ENCODE data around the gene FGB. TPM values are rescaled to one million over a fixed set of nuclear protein-coding genes. Genes with fewer than 3 reads are reported as not detected.
A peak's percentile ranks its signal among the peaks of the same experiment; 100 is the strongest.

The FGB gene
- total and polyA plus RNA-seq, 2 of the 13 experiments (the other 11 are each of a cell fraction or from before 2014, with no cell fraction given), result 226 to 784 TPM

DNA sequence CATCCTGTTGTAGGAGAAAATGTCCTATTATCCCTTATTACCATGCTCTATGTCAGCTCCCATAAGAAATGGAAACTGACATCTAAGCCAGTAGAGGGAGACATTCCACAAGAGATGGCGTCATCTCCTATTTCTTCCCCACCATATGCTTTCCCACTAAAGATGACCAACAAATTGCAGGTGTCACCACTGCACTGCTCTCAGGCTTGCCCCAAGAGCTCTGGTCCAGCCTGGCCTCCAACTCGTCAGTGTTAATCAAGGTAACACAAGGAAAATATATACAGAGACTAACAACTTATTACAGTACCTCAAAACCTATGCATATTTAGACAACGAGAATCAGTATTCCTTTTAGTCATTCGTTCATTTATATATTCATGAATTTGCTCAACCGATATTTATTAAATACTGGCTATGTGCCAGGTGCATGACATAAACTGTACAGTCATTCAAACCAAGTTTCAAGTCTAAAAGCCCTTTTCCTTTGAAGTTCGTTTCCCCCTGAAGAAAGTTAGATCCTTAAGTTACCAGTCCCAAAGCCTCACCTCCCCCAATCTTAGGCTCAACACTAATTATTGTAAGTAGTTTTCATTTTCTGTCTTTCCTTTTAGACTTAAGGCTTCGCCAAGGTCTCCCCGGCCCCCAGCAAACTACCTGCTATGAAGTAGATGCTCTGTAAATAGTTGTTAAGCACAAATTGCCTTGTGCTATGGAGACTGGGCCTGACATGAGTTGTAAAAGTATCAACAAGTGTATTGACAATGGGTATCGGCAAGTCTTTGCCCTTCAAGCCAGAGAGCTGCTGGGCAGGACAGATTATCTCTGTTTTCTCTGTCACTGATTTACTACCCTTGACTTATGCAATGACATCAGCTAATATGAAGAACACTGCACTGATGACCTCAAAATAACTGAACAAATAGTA, 3.1 kb upstream of the FGB start (continued):
- peak; percentile 70 for TF ChIP-seq ATF7 (IDR thresholded peaks at IDR 0.05)
- no peak for TF ChIP-seq ATF7 (CRISPR knock-in tag; IDR thresholded peaks at IDR 0.05)
- TF ChIP-seq TCF12 (IDR thresholded peaks at IDR 0.05), result no peak
- peak; percentile 72; the same call in 1 of the 2 replicates for TF ChIP-seq TCF12 (CRISPR knock-in tag; IDR thresholded peaks at IDR 0.05)
- TF ChIP-seq HHEX (CRISPR knock-in tag; IDR thresholded peaks at IDR 0.05), result peak; percentile 92
- TF ChIP-seq, protein P1, sequence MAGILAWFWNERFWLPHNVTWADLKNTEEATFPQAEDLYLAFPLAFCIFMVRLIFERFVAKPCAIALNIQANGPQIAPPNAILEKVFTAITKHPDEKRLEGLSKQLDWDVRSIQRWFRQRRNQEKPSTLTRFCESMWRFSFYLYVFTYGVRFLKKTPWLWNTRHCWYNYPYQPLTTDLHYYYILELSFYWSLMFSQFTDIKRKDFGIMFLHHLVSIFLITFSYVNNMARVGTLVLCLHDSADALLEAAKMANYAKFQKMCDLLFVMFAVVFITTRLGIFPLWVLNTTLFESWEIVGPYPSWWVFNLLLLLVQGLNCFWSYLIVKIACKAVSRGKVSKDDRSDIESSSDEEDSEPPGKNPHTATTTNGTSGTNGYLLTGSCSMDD (CRISPR knock-in tag; IDR thresholded peaks at IDR 0.05), result no peak
- TF ChIP-seq RCOR2 (CRISPR knock-in tag; IDR thresholded peaks at IDR 0.05), result peak; percentile 88
- TF ChIP-seq CREM (IDR thresholded peaks at IDR 0.05), result peak; percentile 90
- no peak for TF ChIP-seq CREM (CRISPR knock-in tag; IDR thresholded peaks at IDR 0.05)
- peak in 1 of 2 experiments; percentile 40; a peak in 2 of 4 replicates for TF ChIP-seq KLF16 (CRISPR knock-in tag; IDR thresholded peaks at IDR 0.05)
- no peak for TF ChIP-seq ZNF160 (CRISPR knock-in tag; IDR thresholded peaks at IDR 0.05)
- no peak for TF ChIP-seq SRY (CRISPR knock-in tag; IDR thresholded peaks at IDR 0.05)
- TF ChIP-seq NFKBIZ (CRISPR knock-in tag; IDR thresholded peaks at IDR 0.05), result peak; percentile 80
- TF ChIP-seq, protein P2, sequence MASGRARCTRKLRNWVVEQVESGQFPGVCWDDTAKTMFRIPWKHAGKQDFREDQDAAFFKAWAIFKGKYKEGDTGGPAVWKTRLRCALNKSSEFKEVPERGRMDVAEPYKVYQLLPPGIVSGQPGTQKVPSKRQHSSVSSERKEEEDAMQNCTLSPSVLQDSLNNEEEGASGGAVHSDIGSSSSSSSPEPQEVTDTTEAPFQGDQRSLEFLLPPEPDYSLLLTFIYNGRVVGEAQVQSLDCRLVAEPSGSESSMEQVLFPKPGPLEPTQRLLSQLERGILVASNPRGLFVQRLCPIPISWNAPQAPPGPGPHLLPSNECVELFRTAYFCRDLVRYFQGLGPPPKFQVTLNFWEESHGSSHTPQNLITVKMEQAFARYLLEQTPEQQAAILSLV (CRISPR knock-in tag; IDR thresholded peaks at IDR 0.05; ENCODE audit: borderline replicate concordance), result no peak
- TF ChIP-seq POLR2A (IDR thresholded peaks at IDR 0.05; ENCODE audit: insufficient read depth in 1 of 2, low read depth in 2 of 2, low read length in 2 of 2), result no peak
- peak; percentile 67 to 77; a peak in 3 of 4 replicates for TF ChIP-seq NR2F1 (CRISPR knock-in tag; IDR thresholded peaks at IDR 0.05)
- no peak for TF ChIP-seq ZBED4 (CRISPR knock-in tag; IDR thresholded peaks at IDR 0.05; ENCODE audit: borderline replicate concordance)
- TF ChIP-seq FOXK1 (CRISPR knock-in tag; IDR thresholded peaks at IDR 0.05; ENCODE audit: borderline replicate concordance, low read depth), result peak; percentile 95
- TF ChIP-seq SNRNP70 (IDR thresholded peaks at IDR 0.05; ENCODE audit: low read depth, low read length), result no peak
- TF ChIP-seq CEBPZ (IDR thresholded peaks at IDR 0.05; ENCODE audit: low read length), result no peak
- TF ChIP-seq NFE2L1 (CRISPR knock-in tag; IDR thresholded peaks at IDR 0.05; ENCODE audit: borderline replicate concordance), result no peak
